GM18867 (cell line): Measurements from ENCODE around the gene BRAP.
"Not testable (repeated sequence)": the region's sequence is repeated elsewhere in the genome, so short reads cannot be mapped to it uniquely, and the experiment has no call there.

ENCODE experiments used
- ATAC-seq: cut with Tn5 transposase; IDR thresholded peaks from one replicate; pipeline ENCODE4 v1.9.1; 2021; ENCODE audit warnings: mild to moderate bottlenecking, moderate library complexity; ENCODE audit not compliant: unreplicated experiment

BRAP gene

DNA sequence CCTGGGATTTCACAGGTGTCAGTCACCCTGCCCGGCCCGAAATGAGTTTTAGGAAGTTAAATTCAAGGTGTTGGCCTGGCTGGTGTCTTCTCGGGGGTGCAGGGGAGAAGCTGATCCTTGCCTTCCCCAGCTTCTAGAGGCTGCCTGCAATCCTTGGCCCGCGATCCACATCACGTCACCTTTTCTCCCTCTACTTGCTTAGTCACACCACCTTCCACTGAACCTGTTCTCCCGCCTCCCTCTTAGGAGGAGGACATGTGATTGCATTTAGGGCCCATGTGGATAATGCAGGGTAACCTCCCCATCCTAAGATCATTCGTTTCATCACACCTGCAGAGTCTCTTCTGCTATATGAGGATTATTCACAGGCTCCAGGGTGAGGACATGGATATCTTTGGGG lies 61.2 kb downstream of the BRAP start:
- ATAC-seq = no peak

DNA sequence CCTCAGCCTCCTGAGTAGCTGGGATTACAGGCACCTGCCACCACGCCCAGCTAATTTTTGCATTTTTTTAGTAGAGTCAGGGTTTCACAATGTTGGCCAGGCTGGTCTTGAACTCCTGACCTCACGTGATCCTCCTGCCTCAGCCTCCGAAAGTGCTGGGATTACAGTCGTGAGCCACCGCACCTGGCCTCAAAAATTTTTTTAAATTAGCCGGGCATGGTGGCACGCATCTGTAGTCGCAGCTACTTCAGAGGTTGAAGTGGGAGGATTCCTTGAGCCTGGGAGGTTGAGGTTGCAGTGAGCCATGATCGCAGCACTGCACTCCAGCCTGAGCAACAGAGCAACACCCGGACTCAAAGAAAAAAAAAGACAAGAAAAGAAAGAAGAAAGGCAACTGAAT lies 67.9 kb downstream of the BRAP start:
- not testable (repeated sequence) for ATAC-seq

DNA sequence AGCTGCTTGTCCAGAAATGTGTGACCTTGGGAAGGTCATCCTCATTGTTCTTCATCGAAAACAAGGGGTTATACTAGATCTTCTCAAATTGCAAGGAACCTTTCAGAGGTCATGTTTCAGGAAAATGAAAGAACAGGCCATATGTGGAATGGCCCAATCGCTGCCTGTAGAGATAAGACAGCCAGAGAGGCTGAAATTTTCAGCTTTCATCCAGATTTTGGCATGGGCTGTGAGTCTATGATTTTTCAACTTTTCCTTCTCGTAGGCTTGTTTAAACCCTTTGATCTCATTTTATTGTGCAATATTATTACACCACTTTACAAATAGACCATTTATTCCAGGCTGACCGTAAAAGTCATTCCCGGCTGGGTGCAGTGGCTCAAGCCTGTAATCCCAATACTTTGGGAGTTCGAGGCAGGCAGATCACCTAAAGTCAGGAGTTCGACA lies 69.6 kb downstream of the BRAP start:
- no peak for ATAC-seq

DNA sequence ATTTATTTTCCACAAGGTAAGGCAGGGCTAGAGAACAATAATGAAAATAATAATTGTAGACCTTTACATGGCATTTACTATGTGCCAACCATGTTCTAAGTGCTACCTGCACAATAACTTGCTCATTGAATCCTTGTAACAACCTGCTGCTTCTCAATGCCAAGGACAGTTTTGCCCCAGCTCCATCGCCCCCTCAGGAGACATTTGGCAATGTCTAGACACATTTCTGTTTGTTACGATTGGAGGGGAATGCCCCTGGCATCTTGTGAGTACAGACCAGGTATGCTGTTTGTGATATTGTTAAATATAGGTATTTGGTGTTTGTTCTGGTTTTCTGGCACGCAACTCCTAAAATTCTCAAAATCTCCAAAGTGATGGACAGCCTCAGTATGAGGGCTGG lies 78.5 kb downstream of the BRAP start:
- no peak for ATAC-seq

DNA sequence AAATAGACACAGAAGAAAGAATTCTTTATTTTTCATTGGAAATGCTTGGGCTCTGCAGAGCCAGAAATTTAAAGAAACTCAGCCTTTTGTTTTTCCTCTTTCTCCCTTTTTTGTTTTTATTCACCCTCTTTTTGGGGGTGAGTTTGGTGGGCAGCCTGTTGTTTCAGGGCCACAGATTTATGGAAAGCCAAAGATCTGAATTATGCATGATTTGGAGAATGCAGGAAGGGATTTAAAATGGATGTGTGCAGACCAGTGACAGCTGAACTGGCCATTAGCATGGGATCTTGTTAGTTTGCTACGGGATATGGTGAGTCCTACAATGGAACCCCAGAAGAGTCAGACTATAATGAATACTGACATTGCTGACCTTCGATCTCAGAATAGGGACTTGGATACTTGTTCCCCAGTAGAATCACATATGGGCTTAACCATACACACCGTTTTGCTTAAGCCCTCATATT lies 79.0 kb downstream of the BRAP start:
- no peak for ATAC-seq

DNA sequence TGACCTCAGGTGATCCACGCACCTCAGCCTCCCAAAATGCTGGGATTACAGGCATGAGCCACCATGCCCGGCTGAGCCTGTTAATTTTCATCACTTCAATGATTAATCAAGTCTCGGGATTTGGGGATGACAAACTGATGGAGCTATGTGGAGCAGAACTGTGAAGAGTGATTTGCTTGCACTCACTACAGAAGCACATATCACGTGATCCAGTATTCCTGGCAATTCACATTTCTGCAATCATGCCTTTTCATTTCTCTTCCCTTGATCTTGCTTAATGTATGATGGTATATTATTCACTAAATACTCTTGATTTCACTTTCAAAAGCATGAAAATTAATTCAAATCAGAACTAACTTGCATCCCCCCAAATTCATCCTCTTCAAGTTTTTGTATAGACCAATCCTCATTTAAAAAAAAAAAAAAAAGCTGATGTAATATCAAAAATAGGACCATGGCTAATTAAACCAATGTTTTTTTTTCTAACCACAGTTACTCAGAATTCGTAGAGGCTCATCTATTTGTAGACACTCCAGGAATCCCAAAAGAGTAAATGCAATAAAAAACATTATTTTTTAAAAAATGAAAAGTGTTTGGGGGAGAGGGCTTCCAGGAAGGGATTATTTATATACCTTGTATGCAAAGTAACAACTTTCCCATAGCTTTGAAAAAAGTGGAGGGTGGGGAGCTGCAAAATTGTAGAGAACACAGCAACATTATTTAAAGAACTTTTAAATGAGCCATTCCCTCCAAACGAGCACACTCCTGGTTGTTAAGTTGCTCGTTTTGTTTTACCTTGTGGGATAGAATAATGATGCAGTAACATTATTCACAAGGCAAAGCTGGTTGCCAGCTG lies 79.6 kb downstream of the BRAP start:
- ATAC-seq = no peak

DNA sequence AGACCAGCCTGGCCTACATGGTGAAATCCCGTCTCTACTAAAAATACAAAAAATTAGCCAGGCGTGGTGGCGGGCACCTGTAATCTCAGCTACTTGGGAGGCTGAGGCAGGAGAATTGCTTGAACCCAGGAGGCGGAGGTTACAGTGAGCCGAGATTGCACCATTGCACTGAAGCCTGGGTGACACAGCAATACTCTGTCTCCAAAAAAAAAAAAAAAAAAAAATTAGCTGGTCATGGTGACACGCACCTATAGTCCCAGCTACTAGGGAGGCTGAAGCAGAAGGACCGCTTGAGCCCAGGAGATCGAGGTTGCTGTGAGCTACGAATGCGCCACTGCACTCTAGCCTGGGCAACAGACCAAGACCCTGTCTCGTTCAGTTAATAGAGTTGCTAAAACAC lies 82.9 kb downstream of the BRAP start:
- ATAC-seq = not testable (repeated sequence)

DNA sequence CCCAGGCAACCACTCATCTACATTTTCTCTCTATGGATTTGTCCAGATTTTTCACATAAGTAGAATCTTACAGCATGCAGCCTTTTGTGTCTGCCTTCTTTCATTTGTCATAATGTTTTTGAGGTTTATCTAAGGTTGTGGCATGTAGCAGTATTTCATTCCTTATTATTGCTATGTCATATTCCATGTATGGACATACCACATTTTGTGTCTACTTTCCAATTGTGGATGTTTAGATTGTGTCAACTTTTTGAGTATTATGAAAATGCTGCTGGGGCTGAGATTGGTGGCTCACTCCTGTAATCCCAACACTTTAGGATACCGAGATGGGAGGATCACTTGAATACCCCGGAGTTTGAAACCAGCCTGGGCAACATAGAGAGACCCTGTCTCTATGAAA lies 83.4 kb downstream of the BRAP start:
- ATAC-seq = no peak

DNA sequence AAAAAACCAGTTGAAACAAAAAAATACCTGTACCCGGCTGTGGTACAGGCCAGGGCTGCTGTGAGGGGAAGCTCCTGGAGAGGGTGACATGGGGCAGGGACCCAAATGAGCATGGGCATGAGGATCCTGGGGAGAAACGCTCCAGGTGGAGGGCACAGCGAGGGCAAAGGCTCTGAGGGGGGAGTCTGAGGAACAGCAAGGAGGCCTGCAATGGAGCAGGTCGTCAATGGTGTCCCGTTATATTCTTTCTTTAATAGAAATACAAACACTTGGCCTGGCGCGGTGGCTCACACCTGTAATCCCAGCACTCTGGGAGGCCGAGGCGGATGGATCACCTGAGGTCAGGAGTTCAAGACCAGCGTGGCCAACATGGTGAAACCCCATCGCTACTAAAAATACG lies 84.8 kb downstream of the BRAP start:
- not testable (repeated sequence) for ATAC-seq

DNA sequence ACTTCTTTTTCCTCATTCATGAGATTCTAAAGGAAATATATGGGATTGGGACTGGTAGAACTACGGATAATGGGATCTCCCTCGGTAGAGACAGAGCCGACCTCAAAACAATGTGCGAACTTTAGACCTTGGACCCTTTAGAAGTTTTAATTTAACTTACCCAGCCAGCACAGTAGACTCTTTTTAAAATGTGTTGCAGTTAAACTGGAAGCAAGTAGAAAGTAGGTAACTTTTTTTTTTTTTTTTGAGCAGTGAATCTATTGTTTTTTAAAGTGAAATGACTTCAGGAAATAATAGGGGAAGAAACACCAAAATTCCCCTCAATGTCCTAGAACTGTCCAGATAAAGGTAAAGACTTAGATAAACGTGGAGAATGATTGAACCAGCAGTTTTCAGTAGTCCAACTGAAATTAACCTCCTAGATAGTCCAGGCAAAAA lies 85.5 kb downstream of the BRAP start:
- no peak for ATAC-seq

DNA sequence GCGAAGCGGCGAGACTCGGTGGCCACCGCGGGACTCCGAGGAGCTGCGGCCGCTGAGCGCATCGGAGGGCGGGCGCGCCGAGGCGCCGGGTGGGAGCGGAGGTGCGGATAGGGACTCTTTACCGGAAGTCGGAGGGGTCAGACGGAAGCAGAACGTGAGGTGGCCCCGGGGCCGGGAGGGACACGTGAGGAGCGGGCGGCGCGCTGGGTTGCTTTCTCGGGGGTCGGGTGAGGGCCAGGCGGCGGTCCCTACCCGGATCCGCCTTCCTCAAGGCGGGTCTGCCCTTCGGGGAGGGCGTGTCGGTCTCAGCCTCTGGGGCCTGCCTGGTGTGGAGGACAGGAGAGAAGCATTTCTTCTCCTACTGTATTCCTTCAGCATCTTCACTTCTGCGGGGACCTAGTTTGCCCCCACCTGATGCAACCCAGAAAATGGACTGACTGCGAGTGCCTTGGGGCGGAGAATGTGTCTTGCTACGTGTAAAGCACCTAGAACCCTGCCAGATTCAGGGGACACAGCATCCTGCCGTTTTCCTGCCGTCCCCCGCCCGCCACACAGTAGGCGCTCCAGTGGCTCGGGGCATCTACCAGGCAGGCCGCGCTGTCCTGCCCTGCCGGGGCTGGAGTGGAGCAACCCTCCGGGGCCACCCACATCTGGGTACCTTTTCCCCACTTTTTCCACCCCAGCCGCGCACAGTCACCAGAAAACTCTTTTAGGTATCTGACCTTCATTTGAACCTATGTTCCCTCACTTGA lies 86.1 kb downstream of the BRAP start:
- ATAC-seq = peak; percentile 77

DNA sequence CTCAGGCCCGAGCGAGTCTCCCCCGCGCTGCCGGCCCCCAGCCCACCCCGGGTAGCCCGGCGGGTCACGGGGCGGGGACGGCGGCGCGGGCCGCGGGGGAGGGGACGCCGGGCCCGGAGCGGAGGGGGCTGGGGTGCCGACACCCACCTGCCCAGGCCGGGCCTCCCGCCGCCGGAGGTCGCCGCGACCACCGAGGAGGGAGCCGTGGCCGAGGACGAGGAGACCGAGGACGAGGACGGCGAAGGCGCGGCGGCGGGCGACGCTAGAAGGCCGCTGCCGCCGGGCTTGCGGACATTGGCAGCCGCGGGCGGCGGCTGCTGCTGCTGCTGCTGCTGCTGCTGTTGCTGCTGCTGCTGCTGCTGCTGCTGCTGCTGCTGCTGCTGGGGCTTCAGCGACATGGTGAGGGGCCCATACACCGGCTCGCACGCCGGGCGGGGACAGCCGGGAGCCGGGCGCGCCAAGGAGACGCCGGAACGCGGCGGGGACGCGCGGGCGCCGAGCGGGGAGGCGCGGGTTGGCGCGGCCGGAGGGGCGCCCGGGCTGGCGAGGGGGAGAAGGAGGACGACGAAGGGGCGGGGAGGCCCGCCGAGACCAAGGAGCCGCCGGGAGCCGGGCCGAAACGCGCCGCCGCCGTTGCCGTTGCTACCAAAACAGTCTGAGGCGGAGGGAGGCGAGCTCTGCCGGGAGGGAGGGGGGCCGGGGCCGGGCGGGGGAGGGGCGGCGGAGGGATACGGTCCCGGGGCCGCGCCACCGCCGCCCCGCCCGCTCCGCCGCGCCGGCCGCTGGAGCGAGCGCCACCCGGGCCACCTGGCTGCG lies 86.9 kb downstream of the BRAP start, which contains the start of gene ATXN2:
Gene ATXN2, minus strand, starts transcription at position 679 of the 816 bp plus-strand sequence. Its CDS starts 281 bp downstream, at position 398.
- peak; percentile 48 for ATAC-seq

DNA sequence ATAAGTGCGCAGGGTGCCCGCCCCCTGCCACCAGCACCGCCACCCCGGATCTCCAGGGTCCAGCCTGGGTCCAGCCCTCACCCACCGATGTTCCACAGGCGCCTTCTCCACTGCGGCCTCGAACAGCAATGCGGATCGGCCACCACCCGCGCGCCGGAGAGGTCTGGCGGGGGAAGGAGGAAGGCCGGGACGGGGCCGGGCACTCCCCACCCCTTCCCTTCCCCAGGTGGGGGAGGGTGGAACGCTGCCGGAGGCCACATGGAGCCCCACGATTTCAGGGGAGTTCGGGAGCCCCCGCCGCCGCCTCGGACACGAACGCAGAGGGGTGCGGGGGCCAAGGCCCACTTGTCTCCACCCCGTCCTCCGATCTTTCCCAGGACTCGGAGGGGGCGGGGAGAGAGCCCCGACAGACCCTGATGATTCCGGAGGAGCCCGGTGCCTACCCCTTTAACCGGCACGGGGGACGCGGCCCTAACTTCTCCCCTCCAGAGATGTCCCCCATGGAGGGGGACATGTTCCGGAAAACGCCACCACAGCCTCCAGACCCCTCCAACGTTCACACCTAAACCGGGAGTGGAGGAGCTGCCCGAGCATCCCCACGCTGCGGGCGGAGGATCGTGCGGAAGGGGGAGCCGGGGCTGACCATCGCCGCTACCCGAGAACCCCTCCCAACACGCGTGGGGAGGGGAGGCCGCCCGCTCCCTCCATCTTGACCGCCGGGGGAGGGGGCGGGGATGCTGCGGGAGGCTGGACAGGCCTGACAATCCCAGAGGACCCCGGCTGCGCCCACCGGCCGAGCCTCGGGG lies 87.7 kb downstream of the BRAP start:
- ATAC-seq = peak; percentile 12

DNA sequence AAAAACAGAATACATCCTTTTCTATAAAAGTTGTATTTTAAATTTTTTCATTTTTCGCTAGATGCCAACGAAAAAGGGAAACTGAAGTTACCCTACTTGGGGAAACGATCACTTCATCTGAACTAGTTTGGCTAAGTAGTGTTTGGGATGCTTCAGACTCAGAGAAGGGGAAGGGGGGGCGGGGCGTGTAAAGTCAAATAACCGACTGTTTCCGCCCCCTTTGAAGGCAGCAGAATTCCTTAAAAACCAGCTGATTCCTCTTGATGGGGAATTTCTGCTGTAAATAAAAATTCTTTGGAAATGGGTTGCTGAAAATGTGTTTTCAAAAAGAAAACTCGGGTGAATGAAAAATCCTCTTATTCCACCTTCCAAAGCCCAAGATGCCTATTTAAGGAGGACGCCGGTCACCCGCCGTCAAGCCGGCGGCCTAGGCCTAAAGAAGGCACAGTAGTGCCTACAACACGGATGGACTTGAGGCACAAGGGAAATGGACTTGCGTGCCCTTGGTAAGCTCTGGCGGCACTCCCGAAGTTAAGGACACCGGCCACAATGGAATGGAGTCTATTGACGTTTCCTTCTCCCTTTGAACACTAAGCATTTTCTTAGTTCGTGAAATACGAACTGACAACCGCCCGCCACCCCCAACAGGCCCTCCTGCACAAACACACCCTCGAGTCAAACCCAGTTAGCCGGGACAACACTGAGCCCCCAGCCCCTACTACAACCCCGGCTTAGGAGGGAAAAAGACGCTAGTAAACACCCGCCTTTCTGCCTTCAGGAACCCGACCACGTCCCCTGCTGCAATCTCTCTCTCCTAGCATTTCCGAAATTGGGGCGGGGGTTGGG lies 88.5 kb downstream of the BRAP start:
- no peak for ATAC-seq

DNA sequence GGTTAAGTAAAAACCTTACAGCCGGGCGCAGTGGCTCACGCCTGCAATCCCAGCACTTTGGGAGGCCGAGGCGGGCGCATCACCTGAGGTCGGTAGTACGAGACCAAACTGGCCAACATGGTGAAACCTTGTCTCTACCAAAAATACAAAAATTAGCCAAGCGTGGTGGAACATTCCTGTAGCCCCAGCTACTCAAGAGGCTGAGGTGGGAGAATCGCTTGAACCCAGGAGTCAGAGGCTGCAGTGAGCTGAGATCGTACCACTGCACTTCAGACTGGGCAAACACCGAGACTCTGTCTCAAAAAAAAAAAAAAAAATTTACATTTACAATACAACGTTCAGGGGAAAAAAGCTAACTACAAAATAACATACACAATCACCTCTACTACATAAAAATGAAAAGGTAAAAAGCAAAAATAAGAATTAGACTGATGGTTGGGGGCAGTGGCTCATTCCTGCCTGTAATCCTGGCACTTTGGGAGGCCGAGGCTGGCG lies 90.4 kb downstream of the BRAP start:
- not testable (repeated sequence) for ATAC-seq
